Mesenchymal stem cell (in vitro differentiated cells and primary cell): Measurements from ENCODE around the gene COL6A1.
A peak's percentile ranks its signal among the peaks of the same experiment; 100 is the strongest.

Source experiments
- DNase-seq: peaks from one replicate; pipeline ENCODE4 v3.0.0-alpha.2; 2013
- H2AFZ ChIP-seq: one replicate; pipeline ENCODE4 v1.6.1; 2013; ENCODE audit warnings: low read depth, mild to moderate bottlenecking, control low read depth, inconsistent platforms, low read length, moderate library complexity
- H2AK5ac ChIP-seq: 2 replicates; pipeline ENCODE4 v1.6.1; 2013; ENCODE audit warnings: low read length, moderate library complexity, mild to moderate bottlenecking, inconsistent platforms; ENCODE audit not compliant: severe bottlenecking
- H2BK120ac ChIP-seq: one replicate; pipeline ENCODE4 v1.6.1; 2013; ENCODE audit warnings: low read depth, mild to moderate bottlenecking, inconsistent platforms, low read length, moderate library complexity
- H2BK12ac ChIP-seq, 2 experiments: one replicate each; pipeline ENCODE4 v1.6.1; 2013; ENCODE audit warnings: inconsistent platforms in 2 of 2, low read length in 2 of 2, mild to moderate bottlenecking in 2 of 2, moderate library complexity in 2 of 2, control low read depth in 1 of 2
- H2BK15ac ChIP-seq: one replicate; pipeline ENCODE4 v1.6.1; 2013; ENCODE audit warnings: mild to moderate bottlenecking, low read depth, inconsistent platforms; ENCODE audit not compliant: poor library complexity, severe bottlenecking
- H2BK5ac ChIP-seq: 2 replicates; pipeline ENCODE4 v1.6.1; 2013; ENCODE audit warnings: low read depth, mild to moderate bottlenecking, low read length, control low read depth, inconsistent platforms; ENCODE audit not compliant: poor library complexity, severe bottlenecking
- H3K14ac ChIP-seq, 2 experiments: one replicate each; pipeline ENCODE4 v1.6.1; 2013; ENCODE audit warnings: inconsistent platforms in 2 of 2, low read length in 2 of 2, control low read depth in 1 of 2, mild to moderate bottlenecking in 1 of 2, moderate library complexity in 1 of 2
- H3K18ac ChIP-seq, 2 experiments: one replicate each; pipeline ENCODE4 v1.6.1; 2013; ENCODE audit warnings: inconsistent platforms in 2 of 2, low read length in 2 of 2, control low read depth in 1 of 2, low read depth in 1 of 2, mild to moderate bottlenecking in 1 of 2
- H3K23ac ChIP-seq, 2 experiments: one replicate each; pipeline ENCODE4 v1.6.1; 2013; ENCODE audit warnings: inconsistent platforms in 2 of 2, low read length in 2 of 2, mild to moderate bottlenecking in 2 of 2, moderate library complexity in 2 of 2, control low read depth in 1 of 2
- H3K27ac ChIP-seq: 2 replicates; pipeline ENCODE4 v1.5.1; 2013; ENCODE audit warnings: mild to moderate bottlenecking, moderate library complexity, low read length, control low read depth, inconsistent platforms; ENCODE audit not compliant: poor library complexity, severe bottlenecking
- H3K27me3 ChIP-seq, 2 experiments: 2 replicates each; pipeline versions ENCODE4 v1.6.1 to v1.7.0; 2013; ENCODE audit warnings: low read length in 2 of 2, mild to moderate bottlenecking in 2 of 2, moderate library complexity in 2 of 2, control low read depth in 1 of 2, inconsistent platforms in 1 of 2; ENCODE audit not compliant: control insufficient read depth in 1 of 2, insufficient read depth in 1 of 2
- H3K36me3 ChIP-seq, 2 experiments: 2 replicates each; pipeline versions ENCODE4 v1.6.1 to v1.7.0; 2013; ENCODE audit warnings: low read length in 2 of 2, control low read depth in 1 of 2, inconsistent platforms in 1 of 2, low read depth in 1 of 2, mild to moderate bottlenecking in 1 of 2; ENCODE audit not compliant: insufficient read depth in 2 of 2, control insufficient read depth in 1 of 2
- H3K4ac ChIP-seq, 2 experiments: one replicate each; pipeline ENCODE4 v1.6.1; 2013; ENCODE audit warnings: inconsistent platforms in 2 of 2, low read length in 2 of 2, mild to moderate bottlenecking in 2 of 2, moderate library complexity in 2 of 2, control low read depth in 1 of 2, low read depth in 1 of 2
- H3K4me1 ChIP-seq: 2 replicates; pipeline ENCODE4 v1.6.1; 2013; ENCODE audit warnings: low read depth, low read length, control low read depth; ENCODE audit not compliant: control insufficient read depth, insufficient read depth
- H3K4me2 ChIP-seq: 2 replicates; pipeline ENCODE4 v1.6.1; 2013; ENCODE audit warnings: low read length, mild to moderate bottlenecking, inconsistent platforms; ENCODE audit not compliant: poor library complexity, severe bottlenecking
- H3K4me3 ChIP-seq, 2 experiments: 2 replicates each; pipeline versions ENCODE4 v1.5.1 to v1.7.0; 2013; ENCODE audit warnings: low read length in 2 of 2, mild to moderate bottlenecking in 2 of 2, control low read depth in 1 of 2, low read depth in 1 of 2; ENCODE audit not compliant: insufficient read depth in 1 of 2
- H3K79me1 ChIP-seq: replicated peaks from 2 replicates; pipeline ENCODE4 v1.6.1; 2013; ENCODE audit warnings: mild to moderate bottlenecking, control low read depth, low read length, inconsistent platforms; ENCODE audit not compliant: poor library complexity, severe bottlenecking
- H3K9ac ChIP-seq: 2 replicates; pipeline ENCODE4 v1.7.0; 2013; ENCODE audit warnings: mild to moderate bottlenecking, low read length, moderate library complexity
- H3K9me3 ChIP-seq: 2 replicates; pipeline ENCODE4 v1.7.0; 2013; ENCODE audit warnings: mild to moderate bottlenecking, low read length; ENCODE audit not compliant: control insufficient read depth
- H4K8ac ChIP-seq: one replicate; pipeline ENCODE4 v1.6.1; 2013; ENCODE audit warnings: inconsistent platforms, mild to moderate bottlenecking, low read length, moderate library complexity
- H4K91ac ChIP-seq: one replicate; pipeline ENCODE4 v1.6.1; 2013; ENCODE audit warnings: mild to moderate bottlenecking, low read length, inconsistent platforms
- WGBS: methylation state at CpG from one replicate; pipeline ENCODE4 v1.1.7; 2013; ENCODE audit warnings: mixed read lengths; 5-methylcytosine and 5-hydroxymethylcytosine counted together

Gene COL6A1

DNA sequence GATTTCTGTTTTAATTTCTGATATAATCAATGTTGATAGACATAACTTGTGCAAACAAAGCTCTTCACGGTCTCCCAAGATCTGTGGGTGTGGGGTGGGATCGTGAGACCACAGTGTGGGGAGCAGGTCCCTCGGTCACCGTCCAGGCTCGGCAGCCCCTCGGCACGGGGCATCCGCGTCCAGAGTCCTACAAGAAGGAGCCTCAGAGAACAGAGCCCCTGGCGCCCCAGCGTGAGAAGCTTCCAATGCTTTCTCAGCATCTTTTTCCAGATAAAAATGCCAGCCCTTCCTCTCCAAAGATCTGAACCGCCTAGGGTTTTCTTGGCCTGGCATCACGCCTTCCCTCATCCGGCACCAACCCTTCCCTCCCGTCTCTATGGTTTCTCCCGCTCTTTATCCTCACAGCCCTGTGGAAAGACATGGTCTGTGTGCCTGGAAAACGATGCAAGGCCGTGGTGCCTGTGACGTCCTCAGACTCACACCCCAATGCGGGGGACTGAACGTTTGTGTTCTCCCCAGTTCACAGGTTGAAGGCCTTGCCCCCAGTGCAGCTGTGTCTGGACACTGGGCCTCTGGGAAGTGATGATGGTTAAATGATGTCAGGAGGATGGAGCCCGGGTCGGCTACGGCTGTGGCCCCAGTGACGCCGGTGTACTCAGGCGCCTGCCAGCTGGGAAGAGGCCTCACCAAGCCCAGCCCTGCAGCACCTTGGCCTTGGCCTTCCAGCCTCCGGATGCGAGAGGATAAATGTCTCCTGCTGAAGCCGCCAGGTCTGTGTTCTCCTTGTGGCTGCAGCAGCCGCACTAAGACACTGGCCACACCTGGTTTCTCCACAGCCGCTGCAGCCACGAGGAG lies 70.5 kb downstream of the COL6A1 start:
- Histone ChIP-seq H3K18ac (peak overlapping the region; percentile 26 to 67), H3K27me3 (no peaks in the 10 kb centered on the region), H3K4me1 (peaks cover 38% of the 10 kb centered on the region), H4K91ac (peak overlapping the region; percentile 55), H2BK120ac (peak overlapping the region; percentile 64), H4K8ac (no peak overlapping the region), H2AK5ac (peak overlapping the region; percentile 18), H3K9ac (peak overlapping the region; percentile 69), H3K36me3 (peaks cover 0 to 2% of the 10 kb centered on the region in 2 experiments), H2BK12ac (peak overlapping the region; percentile 95), H3K14ac (peak overlapping the region in 1 of 2 experiments; percentile 64), H2BK5ac (no peak overlapping the region), H2AFZ (no peak overlapping the region), H3K23ac (no peak overlapping the region), H3K79me1 (no peaks in the 10 kb centered on the region), H3K4me3 (peak overlapping the region in 1 of 2 experiments; percentile 24), H2BK15ac (peak overlapping the region; percentile 8), H3K4ac (peak overlapping the region; percentile 46 to 49), H3K27ac (no peak overlapping the region), H3K9me3 (no peaks in the 10 kb centered on the region), H3K4me2 (no peak overlapping the region)
- WGBS = 96% methylated on average over 33 of the region's 33 CpGs
- DNase-seq = no peak

DNA sequence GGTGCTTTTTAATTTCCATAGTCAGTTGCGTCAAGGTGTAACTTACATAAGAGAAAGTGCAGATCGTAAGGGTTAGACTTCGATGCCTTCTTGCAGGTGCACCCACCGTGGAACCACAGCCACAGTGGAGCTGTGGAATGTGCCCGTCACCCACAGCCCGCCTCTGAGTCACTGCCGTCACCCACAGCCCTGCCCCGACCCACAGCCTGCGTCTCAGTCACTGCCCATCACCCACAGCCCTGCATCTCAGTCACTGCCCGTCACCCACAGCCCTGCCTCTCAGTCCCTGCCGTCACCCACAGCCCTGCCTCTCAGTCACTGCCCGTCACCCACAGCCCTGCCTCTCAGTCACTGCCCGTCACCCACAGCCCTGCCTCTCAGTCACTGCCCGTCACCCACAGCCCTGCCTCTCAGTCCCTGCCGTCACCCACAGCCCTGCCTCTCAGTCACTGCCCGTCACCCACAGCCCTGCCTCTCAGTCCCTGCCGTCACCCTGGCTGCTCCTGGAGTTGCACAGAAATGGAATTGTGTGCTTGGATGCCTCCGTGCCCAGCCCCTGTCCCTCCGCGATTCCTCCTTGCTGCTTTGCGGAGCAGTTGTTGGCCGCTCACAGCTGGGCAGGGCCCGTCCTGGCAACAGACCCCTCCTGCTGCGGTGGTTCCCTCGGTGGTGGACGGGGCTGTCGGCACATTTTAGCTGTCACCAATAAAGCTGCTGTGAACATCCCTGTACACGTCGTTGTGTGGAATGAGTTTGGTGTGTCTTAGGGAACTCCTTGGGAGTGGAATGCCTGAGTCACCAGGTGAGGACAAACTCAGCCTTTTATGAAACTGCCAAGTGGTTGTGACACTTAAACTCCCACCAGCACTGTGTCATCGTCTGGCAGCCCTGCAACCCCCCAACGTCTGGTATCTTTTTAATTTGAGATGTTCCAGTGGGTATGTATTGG lies 71.4 kb downstream of the COL6A1 start:
- Histone ChIP-seq H2BK5ac (no peak overlapping the region), H3K4me3 (peak overlapping the region in 1 of 2 experiments; percentile 12), H3K36me3 (peaks cover 0 to 4% of the 10 kb centered on the region in 2 experiments), H4K8ac (peak overlapping the region; percentile 92), H2AK5ac (peak overlapping the region; percentile 13), H3K4me2 (no peak overlapping the region), H3K79me1 (no peaks in the 10 kb centered on the region), H3K9me3 (no peaks in the 10 kb centered on the region), H2BK12ac (peak overlapping the region; percentile 95 to 97), H3K18ac (peak overlapping the region; percentile 85 to 88), H3K4ac (peak overlapping the region; percentile 46 to 79), H3K4me1 (peaks cover 40% of the 10 kb centered on the region), H3K27ac (no peak overlapping the region), H3K27me3 (no peaks in the 10 kb centered on the region), H2BK120ac (no peak overlapping the region), H2BK15ac (no peak overlapping the region), H3K23ac (no peak overlapping the region), H3K9ac (peak overlapping the region; percentile 48), H4K91ac (peak overlapping the region; percentile 93), H2AFZ (no peak overlapping the region), H3K14ac (peak overlapping the region in 1 of 2 experiments; percentile 5)
- WGBS = 86% methylated on average over 29 of the region's 31 CpGs
- DNase-seq = peak; percentile 86

DNA sequence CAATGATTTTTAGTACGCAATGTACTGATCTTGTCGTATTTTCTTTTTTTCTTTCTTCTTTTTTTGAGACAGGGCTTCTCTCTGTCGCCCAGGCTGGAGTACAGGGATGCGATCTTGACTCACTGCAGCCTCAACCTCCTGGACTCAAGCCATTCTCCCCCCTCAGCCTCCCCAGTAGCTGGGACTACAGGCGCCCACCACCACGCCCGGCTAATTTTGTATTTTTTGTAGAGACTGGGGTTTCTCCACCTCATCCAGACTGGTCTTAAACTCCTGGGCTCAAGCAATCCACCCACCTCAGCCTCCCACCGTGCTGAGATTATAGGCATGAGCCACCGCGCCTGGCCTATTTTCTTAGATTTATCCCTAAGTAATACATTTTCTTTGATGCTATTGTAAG lies 72.5 kb downstream of the COL6A1 start:
- Histone ChIP-seq H3K18ac (no peak overlapping the region), H3K9ac (peak overlapping the region; percentile 48), H2BK5ac (no peak overlapping the region), H3K4me3 (no peak overlapping the region), H2BK12ac (no peak overlapping the region), H2AFZ (no peak overlapping the region), H3K23ac (no peak overlapping the region), H3K27ac (no peak overlapping the region), H3K4me2 (no peak overlapping the region), H2BK120ac (peak overlapping the region; percentile 65), H4K8ac (no peak overlapping the region), H4K91ac (no peak overlapping the region), H3K9me3 (no peaks in the 10 kb centered on the region), H2BK15ac (no peak overlapping the region), H2AK5ac (no peak overlapping the region), H3K14ac (no peak overlapping the region), H3K4ac (no peak overlapping the region), H3K36me3 (peaks cover 0 to 8% of the 10 kb centered on the region in 2 experiments), H3K79me1 (no peaks in the 10 kb centered on the region), H3K4me1 (peaks cover 38% of the 10 kb centered on the region), H3K27me3 (no peaks in the 10 kb centered on the region)
- WGBS = 96% methylated on average over 4 of the region's 10 CpGs
- DNase-seq = no peak
